Measurements from ENCODE around the gene IRS2. TPM values are rescaled to one million over a fixed set of nuclear protein-coding genes. Genes with fewer than 3 reads are reported as not detected.

The IRS2 gene
- total and polyA plus RNA-seq, 4 donors = 4.0 to 9.1 (median 6.7) TPM

GRCh38 chr13:109715902-109716301, 70.5 kb downstream of the IRS2 start:
- whole genome bisulfite sequencing = 36% methylated on average over 1 of the region's 1 CpG
- H3K4me1 ChIP-seq (ENCODE audit: control insufficient read depth in 4 of 4, insufficient read depth in 4 of 4, low read length in 3 of 4) = peaks cover 11 to 44% (median 20%) of the 10 kb centered on the region in 4 donors
- no peak for DNase-seq (ENCODE audit: low spot score)

More at GRCh38 chr13:109715902-109716301, 70.5 kb downstream of the IRS2 start:
- H3K9ac ChIP-seq (ENCODE audit: low read depth in 1 of 2, low read length in 2 of 2) = no peak overlapping the region
- no peaks in the 10 kb centered on the region for H3K9me3 ChIP-seq (ENCODE audit: control insufficient read depth in 4 of 4, low read length in 3 of 4)
- no peak overlapping the region for H3K4me3 ChIP-seq (ENCODE audit: low read depth in 1 of 3, low read length in 3 of 3)
- no peaks in the 10 kb centered on the region for H3K27me3 ChIP-seq (ENCODE audit: control insufficient read depth in 4 of 4, insufficient read depth in 4 of 4, low read length in 3 of 4)
- peak; percentile 92 to 98 for TF ChIP-seq RXRA (IDR thresholded peaks at IDR 0.05)
- peak; percentile 63 for TF ChIP-seq TAF1 (conservative IDR thresholded peaks at IDR 0.05)
- TF ChIP-seq, protein P1, sequence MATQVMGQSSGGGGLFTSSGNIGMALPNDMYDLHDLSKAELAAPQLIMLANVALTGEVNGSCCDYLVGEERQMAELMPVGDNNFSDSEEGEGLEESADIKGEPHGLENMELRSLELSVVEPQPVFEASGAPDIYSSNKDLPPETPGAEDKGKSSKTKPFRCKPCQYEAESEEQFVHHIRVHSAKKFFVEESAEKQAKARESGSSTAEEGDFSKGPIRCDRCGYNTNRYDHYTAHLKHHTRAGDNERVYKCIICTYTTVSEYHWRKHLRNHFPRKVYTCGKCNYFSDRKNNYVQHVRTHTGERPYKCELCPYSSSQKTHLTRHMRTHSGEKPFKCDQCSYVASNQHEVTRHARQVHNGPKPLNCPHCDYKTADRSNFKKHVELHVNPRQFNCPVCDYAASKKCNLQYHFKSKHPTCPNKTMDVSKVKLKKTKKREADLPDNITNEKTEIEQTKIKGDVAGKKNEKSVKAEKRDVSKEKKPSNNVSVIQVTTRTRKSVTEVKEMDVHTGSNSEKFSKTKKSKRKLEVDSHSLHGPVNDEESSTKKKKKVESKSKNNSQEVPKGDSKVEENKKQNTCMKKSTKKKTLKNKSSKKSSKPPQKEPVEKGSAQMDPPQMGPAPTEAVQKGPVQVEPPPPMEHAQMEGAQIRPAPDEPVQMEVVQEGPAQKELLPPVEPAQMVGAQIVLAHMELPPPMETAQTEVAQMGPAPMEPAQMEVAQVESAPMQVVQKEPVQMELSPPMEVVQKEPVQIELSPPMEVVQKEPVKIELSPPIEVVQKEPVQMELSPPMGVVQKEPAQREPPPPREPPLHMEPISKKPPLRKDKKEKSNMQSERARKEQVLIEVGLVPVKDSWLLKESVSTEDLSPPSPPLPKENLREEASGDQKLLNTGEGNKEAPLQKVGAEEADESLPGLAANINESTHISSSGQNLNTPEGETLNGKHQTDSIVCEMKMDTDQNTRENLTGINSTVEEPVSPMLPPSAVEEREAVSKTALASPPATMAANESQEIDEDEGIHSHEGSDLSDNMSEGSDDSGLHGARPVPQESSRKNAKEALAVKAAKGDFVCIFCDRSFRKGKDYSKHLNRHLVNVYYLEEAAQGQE (IDR thresholded peaks at IDR 0.05) = peak; percentile 86
- TF ChIP-seq HNF4A (conservative IDR thresholded peaks at IDR 0.05) = peak; percentile 88 to 98
- TF ChIP-seq EGR1 (IDR thresholded peaks at IDR 0.05; ENCODE audit: low read depth in 2 of 2) = peak in 1 of 2 donors; percentile 79
- peak in 1 of 2 donors; percentile 56 for TF ChIP-seq GABPA (IDR thresholded peaks at IDR 0.05 in 1 of 2, conservative IDR thresholded peaks at IDR 0.05 in 1 of 2)
- TF ChIP-seq RAD21 (IDR thresholded peaks at IDR 0.05) = peak; percentile 70 to 73
- peak; percentile 94 to 96 for TF ChIP-seq JUND (IDR thresholded peaks at IDR 0.05)
- peak; percentile 70 for TF ChIP-seq FOXA1 (IDR thresholded peaks at IDR 0.05)
- peak; percentile 91 for TF ChIP-seq ZBTB33 (IDR thresholded peaks at IDR 0.05)
- TF ChIP-seq CTCF (IDR thresholded peaks at IDR 0.05; ENCODE audit: low read depth, low read length, missing input control) = no peak
- TF ChIP-seq, protein P2, sequence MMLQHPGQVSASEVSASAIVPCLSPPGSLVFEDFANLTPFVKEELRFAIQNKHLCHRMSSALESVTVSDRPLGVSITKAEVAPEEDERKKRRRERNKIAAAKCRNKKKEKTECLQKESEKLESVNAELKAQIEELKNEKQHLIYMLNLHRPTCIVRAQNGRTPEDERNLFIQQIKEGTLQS (IDR thresholded peaks at IDR 0.05) = peak; percentile 88
- peak; percentile 39 for TF ChIP-seq NR2F2 (IDR thresholded peaks at IDR 0.05)
- peak; percentile 70 for TF ChIP-seq YY1 (IDR thresholded peaks at IDR 0.05)
- TF ChIP-seq, protein P3, sequence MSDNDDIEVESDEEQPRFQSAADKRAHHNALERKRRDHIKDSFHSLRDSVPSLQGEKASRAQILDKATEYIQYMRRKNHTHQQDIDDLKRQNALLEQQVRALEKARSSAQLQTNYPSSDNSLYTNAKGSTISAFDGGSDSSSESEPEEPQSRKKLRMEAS (IDR thresholded peaks at IDR 0.05) = peak; percentile 95
- peak; percentile 76 for TF ChIP-seq HNF4G (IDR thresholded peaks at IDR 0.05)
- peak; percentile 84 for TF ChIP-seq FOXA2 (IDR thresholded peaks at IDR 0.05)
- TF ChIP-seq SP1 (IDR thresholded peaks at IDR 0.05) = peak; percentile 94
- peak overlapping the region; percentile 27 to 82 for H3K27ac ChIP-seq (ENCODE audit: low read depth in 1 of 2, low read length in 2 of 2)
- no peaks in the 10 kb centered on the region for H3K36me3 ChIP-seq (ENCODE audit: control insufficient read depth in 4 of 4, insufficient read depth in 3 of 4, low read depth in 1 of 4, low read length in 3 of 4)
